Measurements from ENCODE around the gene PIK3R6. TPM values are rescaled to one million over a fixed set of nuclear protein-coding genes. Genes with fewer than 3 reads are reported as not detected.

PIK3R6 gene
- total RNA-seq, 1 experiment from 2014 or later = not detected

DNA sequence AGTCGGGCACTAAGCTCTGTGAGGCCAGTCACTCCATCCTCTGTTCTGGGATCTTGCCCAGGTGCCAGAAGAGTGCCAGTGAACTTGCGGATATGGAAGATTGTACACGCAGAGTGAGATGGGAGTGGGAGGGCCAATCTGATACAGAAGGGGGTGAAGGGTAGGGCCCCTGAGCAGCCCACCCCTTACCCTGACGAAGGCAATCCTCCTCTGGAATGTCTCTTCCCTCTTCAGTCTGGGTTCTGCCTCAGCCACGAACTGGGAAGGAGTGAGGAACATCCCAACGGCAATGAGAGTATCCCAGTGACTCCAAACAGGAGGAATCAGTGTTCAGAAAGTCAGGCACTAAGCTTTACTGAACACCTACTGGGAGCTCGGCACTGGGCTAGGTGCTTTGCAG lies 11.9 kb upstream of the PIK3R6 start:
- no peak overlapping the region for H3K4me3 Mint-ChIP-seq
- no peak overlapping the region for H3K23ac ChIP-seq (ENCODE audit: insufficient read length, low read depth, low read length)
- H3K23me2 ChIP-seq (ENCODE audit: insufficient read length, low read depth, low read length, poor library complexity, severe bottlenecking) = no peaks in the 10 kb centered on the region
- H2BK20ac ChIP-seq (ENCODE audit: low read depth, low read length, poor library complexity, severe bottlenecking) = no peak overlapping the region
- H3K4ac ChIP-seq (ENCODE audit: low read depth, low read length) = no peak overlapping the region
- H2BK12ac ChIP-seq (ENCODE audit: insufficient read length, low read depth, low read length) = no peak overlapping the region
- no CpG with 5 or more reads among the region's 7 CpGs for WGBS (ENCODE audit: extremely low coverage, insufficient read length, low lambda C conversion rate)
- TF ChIP-seq, protein P1, sequence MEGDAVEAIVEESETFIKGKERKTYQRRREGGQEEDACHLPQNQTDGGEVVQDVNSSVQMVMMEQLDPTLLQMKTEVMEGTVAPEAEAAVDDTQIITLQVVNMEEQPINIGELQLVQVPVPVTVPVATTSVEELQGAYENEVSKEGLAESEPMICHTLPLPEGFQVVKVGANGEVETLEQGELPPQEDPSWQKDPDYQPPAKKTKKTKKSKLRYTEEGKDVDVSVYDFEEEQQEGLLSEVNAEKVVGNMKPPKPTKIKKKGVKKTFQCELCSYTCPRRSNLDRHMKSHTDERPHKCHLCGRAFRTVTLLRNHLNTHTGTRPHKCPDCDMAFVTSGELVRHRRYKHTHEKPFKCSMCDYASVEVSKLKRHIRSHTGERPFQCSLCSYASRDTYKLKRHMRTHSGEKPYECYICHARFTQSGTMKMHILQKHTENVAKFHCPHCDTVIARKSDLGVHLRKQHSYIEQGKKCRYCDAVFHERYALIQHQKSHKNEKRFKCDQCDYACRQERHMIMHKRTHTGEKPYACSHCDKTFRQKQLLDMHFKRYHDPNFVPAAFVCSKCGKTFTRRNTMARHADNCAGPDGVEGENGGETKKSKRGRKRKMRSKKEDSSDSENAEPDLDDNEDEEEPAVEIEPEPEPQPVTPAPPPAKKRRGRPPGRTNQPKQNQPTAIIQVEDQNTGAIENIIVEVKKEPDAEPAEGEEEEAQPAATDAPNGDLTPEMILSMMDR (conservative IDR thresholded peaks at IDR 0.05) = no peak
- H3K4me1 Mint-ChIP-seq = peaks cover 9% of the 10 kb centered on the region in 2 experiments
- H3T11ph ChIP-seq (ENCODE audit: low read length) = no peak overlapping the region
- no peak overlapping the region for H4K91ac ChIP-seq (ENCODE audit: insufficient read length, low read depth, low read length)
- H4K5ac ChIP-seq (ENCODE audit: insufficient read length, low read depth, low read length) = no peak overlapping the region
- H2AK5ac ChIP-seq (ENCODE audit: insufficient read length, low read length) = no peak overlapping the region
- H3K4me2 ChIP-seq (ENCODE audit: insufficient read depth, insufficient read length, low read length) = no peak overlapping the region
- H2BK120ac ChIP-seq (ENCODE audit: low read depth, low read length, poor library complexity, severe bottlenecking) = no peak overlapping the region
- H3K27ac Mint-ChIP-seq = no peak overlapping the region
- H3K18ac ChIP-seq (ENCODE audit: insufficient read length, low read depth, low read length) = no peak overlapping the region
- no peaks in the 10 kb centered on the region for H3K27me3 ChIP-seq (ENCODE audit: insufficient read depth, low read length)
- no peak overlapping the region for H2BK15ac ChIP-seq (ENCODE audit: low read depth, low read length)
- no peaks in the 10 kb centered on the region; the same call in 1 of the 2 replicates for H3K27me3 Mint-ChIP-seq (ENCODE audit: low read depth)
- DNase-seq = no peak
- no peaks in the 10 kb centered on the region; a peak in 1 of 7 replicates for H3K36me3 Mint-ChIP-seq (ENCODE audit: insufficient read depth in 1 of 3, low read depth in 3 of 3)
- no peaks in the 10 kb centered on the region for H3K79me2 ChIP-seq (ENCODE audit: insufficient read depth, low read length)
- no peak overlapping the region for H4K8ac ChIP-seq (replicated peaks; ENCODE audit: insufficient read length, low read depth, low read length)
- H3K9ac ChIP-seq (ENCODE audit: extremely low read depth, insufficient read length, low read length) = no peak overlapping the region
- H3K9me3 Mint-ChIP-seq = no peaks in the 10 kb centered on the region
- H3K9me3 ChIP-seq (ENCODE audit: control insufficient read depth, low read depth, low read length) = no peaks in the 10 kb centered on the region
- no peak overlapping the region for H3K14ac ChIP-seq (ENCODE audit: insufficient read depth, low read length)
- H4K20me1 ChIP-seq (ENCODE audit: control insufficient read depth, insufficient read depth, insufficient read length) = no peaks in the 10 kb centered on the region
- no peak overlapping the region for H3K27ac ChIP-seq (ENCODE audit: insufficient read length, low read depth, low read length)
- peaks cover 5% of the 10 kb centered on the region; the same call in 1 of the 2 replicates for H3K4me1 ChIP-seq (ENCODE audit: insufficient read depth, low read length)
- H3K56ac ChIP-seq (ENCODE audit: insufficient read length, low read depth, low read length) = no peak overlapping the region
- H2AFZ ChIP-seq (ENCODE audit: low read length) = no peak overlapping the region
- H2BK5ac ChIP-seq (ENCODE audit: insufficient read length, low read length) = no peak overlapping the region
- no peaks in the 10 kb centered on the region for H3K79me1 ChIP-seq (ENCODE audit: insufficient read depth, low read depth, low read length, poor library complexity, severe bottlenecking)
